Measurements from ENCODE around the gene B4GALT2. TPM values are rescaled to one million over a fixed set of nuclear protein-coding genes. Genes with fewer than 3 reads are reported as not detected.

B4GALT2 gene
- total and polyA plus RNA-seq, 9 of the 15 experiments (the other 6 are each of a cell fraction or from before 2014, with no cell fraction given) = 1.3 to 86.8 (median 43.8) TPM

DNA sequence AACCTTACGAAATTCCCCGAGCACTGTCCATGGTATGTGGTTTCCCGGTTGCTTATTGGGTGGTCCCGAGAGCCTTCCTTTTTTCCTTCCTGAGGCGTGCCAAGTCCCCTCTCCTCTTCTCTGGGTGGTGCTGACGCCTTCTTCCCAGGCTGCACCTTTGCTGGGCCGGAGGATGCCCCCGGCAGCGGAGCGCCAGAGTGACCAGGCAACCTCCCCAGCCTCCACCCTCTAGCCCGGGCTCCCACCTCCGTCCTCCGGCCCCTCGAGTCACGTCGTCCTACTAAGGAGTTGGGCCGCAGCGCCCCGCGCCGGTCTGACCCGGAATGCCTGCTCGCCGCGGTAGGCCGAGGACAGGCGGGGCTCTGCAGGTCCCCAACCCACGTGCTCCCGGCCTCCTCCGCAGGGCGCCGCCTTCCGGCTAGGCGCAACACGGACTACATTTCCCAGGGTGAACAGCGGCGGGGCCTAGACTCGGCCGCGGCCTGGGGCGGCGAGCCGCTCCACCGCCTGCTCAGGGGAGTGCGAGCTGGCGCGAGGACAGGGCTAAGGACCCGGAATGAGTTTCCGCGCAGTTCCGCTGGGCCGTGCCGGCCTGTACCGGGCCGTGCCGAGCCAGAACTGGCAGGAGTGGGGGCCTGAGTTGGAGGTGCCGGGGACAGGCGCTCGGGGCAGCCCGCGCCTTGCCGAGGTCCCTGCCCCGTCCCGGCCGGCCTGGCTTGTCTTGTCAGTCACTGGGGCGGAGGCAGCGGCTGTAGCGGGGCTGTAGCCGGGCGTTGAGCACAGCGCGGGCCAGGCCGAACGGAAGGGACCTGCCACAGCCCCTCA, 32.6 kb upstream of the B4GALT2 start, which contains the start of gene IPO13 (continued):
- TF ChIP-seq, protein P1, sequence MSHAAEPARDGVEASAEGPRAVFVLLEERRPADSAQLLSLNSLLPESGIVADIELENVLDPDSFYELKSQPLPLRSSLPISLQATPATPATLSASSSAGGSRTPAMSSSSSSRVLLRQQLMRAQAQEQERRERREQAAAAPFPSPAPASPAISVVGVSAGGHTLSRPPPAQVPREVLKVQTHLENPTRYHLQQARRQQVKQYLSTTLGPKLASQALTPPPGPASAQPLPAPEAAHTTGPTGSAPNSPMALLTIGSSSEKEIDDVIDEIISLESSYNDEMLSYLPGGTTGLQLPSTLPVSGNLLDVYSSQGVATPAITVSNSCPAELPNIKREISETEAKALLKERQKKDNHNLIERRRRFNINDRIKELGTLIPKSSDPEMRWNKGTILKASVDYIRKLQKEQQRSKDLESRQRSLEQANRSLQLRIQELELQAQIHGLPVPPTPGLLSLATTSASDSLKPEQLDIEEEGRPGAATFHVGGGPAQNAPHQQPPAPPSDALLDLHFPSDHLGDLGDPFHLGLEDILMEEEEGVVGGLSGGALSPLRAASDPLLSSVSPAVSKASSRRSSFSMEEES (CRISPR knock-in tag; IDR thresholded peaks at IDR 0.05) = 0 out of 2 replicates have a peak, but pooled peaks have one; percentile 1
- TF ChIP-seq SMARCA5 (IDR thresholded peaks at IDR 0.05) (no peak), PTTG1 (tag; IDR thresholded peaks at IDR 0.05; ENCODE audit: low read depth) (no peak), ZNF354B (CRISPR knock-in tag; IDR thresholded peaks at IDR 0.05) (no peak), CBFB (CRISPR knock-in tag; IDR thresholded peaks at IDR 0.05) (peak; percentile 71; the same call in 1 of the 2 replicates), TAL1 (IDR thresholded peaks at IDR 0.05) (peak; percentile 52), ZNF551 (CRISPR knock-in tag; IDR thresholded peaks at IDR 0.05) (no peak), CCNT2 (IDR thresholded peaks at IDR 0.05; ENCODE audit: borderline replicate concordance, extremely low read depth, insufficient read length, low read depth, low read length) (peak; percentile 57), ZNF316 (IDR thresholded peaks at IDR 0.05) (no peak), OTX1 (CRISPR knock-in tag; IDR thresholded peaks at IDR 0.05) (peak; percentile 63; the same call in 1 of the 2 replicates), GTF2B (IDR thresholded peaks at IDR 0.05; ENCODE audit: extremely low read depth, insufficient read length) (no peak), RBM14 (IDR thresholded peaks at IDR 0.05; ENCODE audit: borderline replicate concordance, insufficient read depth, low read depth, low read length) (no peak), ZNF717 (CRISPR knock-in tag; IDR thresholded peaks at IDR 0.05) (no peak), TAF15 (IDR thresholded peaks at IDR 0.05; ENCODE audit: low read depth, low read length) (peak; percentile 50; the same call in 1 of the 2 replicates), NCOA2 (IDR thresholded peaks at IDR 0.05; ENCODE audit: partially characterized antibody in 2 of 2) (peak in 1 of 2 experiments; percentile 100), BHLHE40 (IDR thresholded peaks at IDR 0.05; ENCODE audit: low read length) (peak; percentile 81), NKRF (IDR thresholded peaks at IDR 0.05; ENCODE audit: borderline replicate concordance) (peak; percentile 95), RAD51 (IDR thresholded peaks at IDR 0.05; ENCODE audit: borderline replicate concordance, low read depth) (peak; percentile 91)
- TF ChIP-seq, protein P2, sequence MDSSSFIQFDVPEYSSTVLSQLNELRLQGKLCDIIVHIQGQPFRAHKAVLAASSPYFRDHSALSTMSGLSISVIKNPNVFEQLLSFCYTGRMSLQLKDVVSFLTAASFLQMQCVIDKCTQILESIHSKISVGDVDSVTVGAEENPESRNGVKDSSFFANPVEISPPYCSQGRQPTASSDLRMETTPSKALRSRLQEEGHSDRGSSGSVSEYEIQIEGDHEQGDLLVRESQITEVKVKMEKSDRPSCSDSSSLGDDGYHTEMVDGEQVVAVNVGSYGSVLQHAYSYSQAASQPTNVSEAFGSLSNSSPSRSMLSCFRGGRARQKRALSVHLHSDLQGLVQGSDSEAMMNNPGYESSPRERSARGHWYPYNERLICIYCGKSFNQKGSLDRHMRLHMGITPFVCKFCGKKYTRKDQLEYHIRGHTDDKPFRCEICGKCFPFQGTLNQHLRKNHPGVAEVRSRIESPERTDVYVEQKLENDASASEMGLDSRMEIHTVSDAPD (CRISPR knock-in tag; IDR thresholded peaks at IDR 0.05) = no peak
- TF ChIP-seq, protein P3, sequence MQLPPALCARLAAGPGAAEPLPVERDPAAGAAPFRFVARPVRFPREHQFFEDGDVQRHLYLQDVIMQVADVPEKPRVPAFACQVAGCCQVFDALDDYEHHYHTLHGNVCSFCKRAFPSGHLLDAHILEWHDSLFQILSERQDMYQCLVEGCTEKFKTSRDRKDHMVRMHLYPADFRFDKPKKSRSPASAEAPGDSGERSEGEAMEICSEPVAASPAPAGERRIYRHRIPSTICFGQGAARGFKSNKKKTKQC (CRISPR knock-in tag; IDR thresholded peaks at IDR 0.05) = peak; percentile 67; the same call in 1 of the 2 replicates

All from K562 (cell line).